Measurements from ENCODE around the gene VANGL2.
A peak's percentile ranks its signal among the peaks of the same experiment; 100 is the strongest.

Gene VANGL2

GRCh38 chr1:160454371-160455152, 54.2 kb downstream of the VANGL2 start:
- H3K36me3 Mint-ChIP-seq (ENCODE audit: low read depth), result no peaks in the 10 kb centered on the region
- H3K4me3 Mint-ChIP-seq, result no peak overlapping the region
- H3K9me3 Mint-ChIP-seq, result no peaks in the 10 kb centered on the region
- no peak for TF ChIP-seq CTCF (IDR thresholded peaks at IDR 0.05)
- H3K27ac Mint-ChIP-seq, result no peak overlapping the region
- H3K4me1 Mint-ChIP-seq, result peaks cover 11% of the 10 kb centered on the region
- no peak for DNase-seq
- H3K27me3 Mint-ChIP-seq (ENCODE audit: low read depth, poor library complexity), result peaks cover 6% of the 10 kb centered on the region

- no peak overlapping the region for H3K4me3 Mint-ChIP-seq
- H3K27ac Mint-ChIP-seq, result no peak overlapping the region
- no peak for DNase-seq
- H3K36me3 Mint-ChIP-seq (ENCODE audit: low read depth), result no peaks in the 10 kb centered on the region
- no peaks in the 10 kb centered on the region for H3K9me3 Mint-ChIP-seq
- peaks cover 6% of the 10 kb centered on the region for H3K27me3 Mint-ChIP-seq (ENCODE audit: low read depth, poor library complexity)
- H3K4me1 Mint-ChIP-seq, result peaks cover 11% of the 10 kb centered on the region
- TF ChIP-seq CTCF (IDR thresholded peaks at IDR 0.05), result no peak
These were observed 54.8 kb downstream of the VANGL2 start for GRCh38 chr1:160455153-160455517.

GRCh38 chr1:160459056-160459455, 58.7 kb downstream of the VANGL2 start:
- H3K36me3 Mint-ChIP-seq (ENCODE audit: low read depth), result no peaks in the 10 kb centered on the region
- no peaks in the 10 kb centered on the region for H3K9me3 Mint-ChIP-seq
- no peak overlapping the region for H3K4me3 Mint-ChIP-seq
- peaks cover 6% of the 10 kb centered on the region for H3K27me3 Mint-ChIP-seq (ENCODE audit: low read depth, poor library complexity)
- TF ChIP-seq CTCF (IDR thresholded peaks at IDR 0.05), result no peak
- H3K27ac Mint-ChIP-seq, result no peak overlapping the region
- DNase-seq, result no peak
- H3K4me1 Mint-ChIP-seq, result peaks cover 18% of the 10 kb centered on the region

- Mint-ChIP-seq H3K9me3 (no peaks in the 10 kb centered on the region), H3K36me3 (ENCODE audit: low read depth) (no peaks in the 10 kb centered on the region), H3K27me3 (ENCODE audit: low read depth, poor library complexity) (peaks cover 6% of the 10 kb centered on the region), H3K4me1 (peaks cover 18% of the 10 kb centered on the region), H3K4me3 (no peak overlapping the region), H3K27ac (no peak overlapping the region)
- no peak for TF ChIP-seq CTCF (IDR thresholded peaks at IDR 0.05)
- DNase-seq, result no peak
These were observed 59.3 kb downstream of the VANGL2 start for GRCh38 chr1:160459687-160460086.

GRCh38 chr1:160460214-160460642, 59.9 kb downstream of the VANGL2 start:
- H3K36me3 Mint-ChIP-seq (ENCODE audit: low read depth), result no peaks in the 10 kb centered on the region
- H3K27ac Mint-ChIP-seq, result peak overlapping the region; percentile 0
- no peaks in the 10 kb centered on the region for H3K9me3 Mint-ChIP-seq
- H3K4me3 Mint-ChIP-seq, result no peak overlapping the region
- no peak for TF ChIP-seq CTCF (IDR thresholded peaks at IDR 0.05)
- no peak for DNase-seq
- peaks cover 18% of the 10 kb centered on the region for H3K4me1 Mint-ChIP-seq
- peaks cover 3% of the 10 kb centered on the region for H3K27me3 Mint-ChIP-seq (ENCODE audit: low read depth, poor library complexity)

GRCh38 chr1:160460683-160461287, 60.4 kb downstream of the VANGL2 start:
- H3K9me3 Mint-ChIP-seq, result no peaks in the 10 kb centered on the region
- no peak overlapping the region for H3K4me3 Mint-ChIP-seq
- H3K27ac Mint-ChIP-seq, result peak overlapping the region; percentile 73
- no peaks in the 10 kb centered on the region for H3K36me3 Mint-ChIP-seq (ENCODE audit: low read depth)
- H3K4me1 Mint-ChIP-seq, result peaks cover 18% of the 10 kb centered on the region
- DNase-seq, result no peak
- TF ChIP-seq CTCF (IDR thresholded peaks at IDR 0.05), result no peak
- peaks cover 8% of the 10 kb centered on the region for H3K27me3 Mint-ChIP-seq (ENCODE audit: low read depth, poor library complexity)
